ENCODE data around the gene B3GNT9.
A peak's percentile ranks its signal among the peaks of the same experiment; 100 is the strongest.

B3GNT9 gene

GRCh38 chr16:67184995-67185650 lies 34.3 kb upstream of the B3GNT9 start:
- DNase-seq: peak; percentile 89

GRCh38 chr16:67184453-67184994 lies 33.7 kb upstream of the B3GNT9 start:
- no peak for DNase-seq

GRCh38 chr16:67183627-67184452 lies 33.0 kb upstream of the B3GNT9 start, which contains the start of gene MATCAP1:
Gene MATCAP1, minus strand, starts transcription at chr16:67183963. Its CDS starts 3,353 bp downstream, at chr16:67180610.
- DNase-seq: peak; percentile 94

DNA sequence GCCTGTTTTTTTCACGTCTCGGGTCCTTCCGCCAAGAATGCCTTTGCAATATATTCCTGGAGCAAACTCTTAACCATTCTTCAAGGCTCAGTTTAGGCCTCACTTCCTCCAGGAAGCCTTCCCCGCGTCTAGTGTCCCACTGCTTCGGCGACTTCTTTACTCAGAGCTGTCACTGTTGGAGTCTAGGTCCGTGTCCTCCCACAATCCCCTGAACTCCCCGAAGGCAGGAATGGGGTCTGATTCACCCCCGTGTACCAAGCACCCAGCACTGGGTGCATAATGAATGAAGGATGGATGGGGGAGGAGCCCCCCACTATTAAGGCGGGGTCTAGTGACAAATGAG lies 32.5 kb upstream of the B3GNT9 start:
- DNase-seq: no peak

- no peak for DNase-seq
Observed at GRCh38 chr16:67182288-67182687, 31.5 kb upstream of the B3GNT9 start.

DNA sequence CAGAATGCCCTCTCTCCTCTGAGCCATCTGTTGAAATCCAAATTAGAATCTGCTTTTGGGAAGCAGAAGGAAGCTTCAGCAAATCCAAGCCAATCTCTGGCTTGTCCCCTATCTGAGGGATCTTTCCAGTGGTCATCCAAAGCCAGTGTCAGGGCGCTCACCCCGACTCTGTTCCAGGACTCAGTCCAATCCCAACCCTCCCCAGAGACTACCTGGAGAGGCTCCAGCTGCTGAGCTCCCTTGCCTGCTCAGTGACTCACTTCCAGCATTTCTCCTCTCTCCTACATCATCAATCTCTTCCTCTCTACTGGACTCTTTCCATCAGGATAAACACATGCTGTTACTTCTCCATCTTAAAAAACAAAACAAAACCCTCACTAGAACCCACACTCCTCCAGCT lies 30.5 kb upstream of the B3GNT9 start:
- no peak for DNase-seq

- no peak for DNase-seq
Observed at GRCh38 chr16:67180166-67180565, 29.4 kb upstream of the B3GNT9 start.

- no peak for DNase-seq
Observed at GRCh38 chr16:67179421-67180080, 28.8 kb upstream of the B3GNT9 start.

DNA sequence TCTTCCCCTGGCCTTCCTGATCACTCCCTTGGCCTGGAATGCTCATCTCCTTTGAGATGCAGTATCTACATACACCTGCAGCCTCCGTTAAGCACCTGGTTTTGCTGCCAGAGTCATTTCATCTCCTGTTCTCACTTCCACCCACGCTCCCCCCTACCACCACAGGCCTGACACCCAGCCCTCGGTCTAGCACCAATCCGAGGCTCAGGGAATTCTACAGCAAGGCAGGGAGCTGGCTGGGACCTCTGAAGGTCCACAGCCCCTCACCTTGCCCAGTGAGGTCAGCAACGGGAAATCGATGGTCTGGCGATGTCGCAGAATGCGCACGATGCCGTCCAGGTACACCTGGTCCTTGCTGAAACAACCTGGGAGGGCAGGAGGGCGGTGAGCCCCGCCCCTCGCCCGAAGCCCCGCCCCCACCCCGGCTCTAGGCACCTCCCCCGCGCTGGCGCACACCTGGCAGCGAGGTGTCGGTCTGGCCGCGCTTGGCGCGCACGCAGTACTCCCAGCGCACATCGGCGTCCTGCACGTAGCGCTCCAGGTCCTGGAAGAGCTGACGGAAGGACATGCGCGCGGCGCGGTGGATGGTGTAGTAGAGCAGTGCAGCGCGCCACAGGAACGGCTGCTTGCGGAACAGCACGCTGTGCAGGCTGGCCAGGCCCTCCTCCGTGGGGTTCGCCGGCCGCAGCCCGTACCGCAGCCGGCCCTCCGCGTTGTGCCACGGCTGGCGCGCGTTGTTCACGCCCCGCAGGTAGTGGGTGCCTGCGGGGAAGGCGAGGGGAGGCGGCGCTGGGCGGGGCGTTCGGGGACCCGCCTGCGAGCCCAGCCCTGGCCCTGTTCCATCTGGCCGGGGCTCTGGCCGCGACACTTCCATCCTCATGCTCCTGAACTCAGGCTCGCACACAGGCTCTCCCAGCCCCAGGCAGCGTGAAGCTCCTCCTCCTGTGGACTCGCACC lies 27.2 kb upstream of the B3GNT9 start:
- no peak for DNase-seq

DNA sequence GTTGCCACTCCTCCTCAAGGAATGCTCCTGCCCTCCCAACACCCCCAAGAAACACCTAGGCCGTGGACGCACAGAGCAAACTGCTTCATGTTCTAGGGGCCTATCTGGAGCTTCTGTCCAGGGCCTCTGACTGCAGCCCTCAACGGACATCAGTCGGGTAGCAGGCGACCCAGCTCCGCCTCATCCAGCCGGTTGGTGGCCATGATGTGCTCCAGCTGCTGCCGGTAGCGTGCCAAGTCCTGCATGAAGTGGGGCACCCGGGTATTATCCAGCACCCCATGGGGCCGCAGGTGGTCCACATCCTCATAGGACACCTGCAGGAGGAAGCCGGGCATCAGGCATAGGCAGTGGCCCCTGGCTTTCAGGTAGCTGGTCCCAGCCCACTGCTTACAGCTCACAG lies 25.9 kb upstream of the B3GNT9 start:
- DNase-seq: no peak

GRCh38 chr16:67174706-67175231 lies 24.0 kb upstream of the B3GNT9 start:
- no peak for DNase-seq

- DNase-seq: peak; percentile 71
Observed at GRCh38 chr16:67173808-67174705, 23.3 kb upstream of the B3GNT9 start.

DNA sequence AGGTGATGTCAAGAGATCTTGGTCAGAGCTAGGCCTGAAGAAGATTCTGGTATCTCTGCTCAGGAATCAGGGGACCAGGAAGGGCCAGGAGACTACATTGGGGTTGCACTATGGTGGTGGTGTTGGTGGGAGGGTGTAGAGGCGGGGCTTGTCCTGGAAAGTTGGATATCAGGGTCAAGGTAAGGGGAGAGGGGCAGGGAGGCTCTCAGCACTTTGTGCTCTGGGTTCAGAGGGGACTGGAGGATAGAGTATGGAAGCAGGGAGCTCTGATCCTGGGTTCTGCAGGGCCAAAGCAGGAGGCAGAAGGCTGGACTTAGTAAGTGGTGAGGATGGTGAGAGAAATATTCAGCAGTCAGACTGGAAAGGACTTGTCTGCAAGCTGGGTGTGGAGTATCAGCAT lies 22.5 kb upstream of the B3GNT9 start:
- DNase-seq: no peak

DNA sequence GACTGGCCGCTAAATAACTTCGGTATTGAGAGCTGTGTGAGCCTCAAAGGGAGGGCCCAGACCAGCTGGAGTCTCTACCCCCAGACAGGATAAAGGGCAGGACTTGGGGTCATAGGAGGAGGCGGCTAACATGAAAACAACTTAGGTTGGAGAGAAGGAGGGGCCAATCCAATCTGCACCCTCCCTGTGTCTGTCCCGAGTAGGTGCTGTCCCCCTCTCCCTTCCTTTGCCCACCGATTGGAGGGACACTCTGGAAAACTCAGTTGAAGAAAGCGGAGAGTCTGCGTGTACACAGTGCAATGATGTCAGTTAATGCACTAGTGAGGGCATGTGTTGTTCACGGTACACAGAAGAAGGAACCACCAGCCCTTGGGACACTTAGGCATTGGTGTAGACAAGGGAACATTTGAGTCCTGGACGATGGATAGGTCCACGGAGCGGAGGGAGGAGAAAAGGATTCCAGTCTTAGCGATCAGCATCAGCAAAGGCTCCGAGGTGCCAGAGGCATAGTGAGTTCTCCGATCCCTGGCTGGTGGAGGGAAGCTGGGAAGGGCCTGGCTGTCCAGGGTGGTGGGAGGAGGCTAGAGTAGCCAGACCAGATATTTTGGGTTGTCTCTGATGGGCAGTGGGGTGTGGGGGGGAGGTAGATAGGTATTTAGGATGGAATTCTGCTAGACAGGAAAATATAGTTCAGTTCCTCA lies 20.3 kb upstream of the B3GNT9 start:
- no peak for DNase-seq

DNA sequence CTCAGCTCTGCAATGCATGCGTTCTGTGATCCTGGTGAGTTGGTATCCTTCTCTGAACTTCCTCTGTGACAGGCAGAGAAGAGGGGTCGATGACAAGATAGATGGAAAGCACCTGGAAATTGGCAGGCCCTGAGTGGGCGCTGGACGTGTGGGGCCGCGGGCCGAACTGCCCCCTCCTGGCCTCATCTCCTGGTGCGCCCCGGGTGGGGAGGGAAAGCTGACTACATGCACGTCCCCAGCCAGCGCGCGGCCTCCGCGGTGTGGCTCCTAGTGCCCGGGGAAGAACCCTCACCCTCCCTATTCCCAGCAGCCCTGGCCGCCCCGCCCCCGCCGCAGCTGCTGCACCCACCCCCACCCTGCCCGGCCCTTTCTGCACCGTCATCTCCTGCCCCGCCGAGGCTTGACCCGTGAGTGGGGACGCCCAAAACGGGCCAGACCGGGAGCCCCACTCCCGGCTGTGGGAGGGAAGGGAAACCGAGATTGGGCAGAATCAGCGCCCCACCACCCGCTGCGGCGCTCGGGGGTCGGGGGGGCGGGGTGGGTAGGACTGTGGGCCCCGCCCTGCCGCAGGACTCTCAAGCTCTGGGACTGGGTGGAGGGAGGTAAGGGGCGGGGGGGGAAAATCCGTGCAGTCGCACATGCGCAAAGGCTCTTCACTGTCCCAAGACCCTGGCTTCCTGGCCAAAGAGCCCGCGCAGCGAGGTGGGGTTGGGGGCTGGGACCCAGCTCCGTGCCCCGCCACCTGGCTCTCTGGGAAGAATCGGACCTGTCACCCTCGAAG lies 19.6 kb upstream of the B3GNT9 start, which contains the start of gene NOL3:
Gene NOL3, plus strand, starts transcription at position 371 of the 781 bp plus-strand sequence.
- peak; percentile 62 for DNase-seq

DNA sequence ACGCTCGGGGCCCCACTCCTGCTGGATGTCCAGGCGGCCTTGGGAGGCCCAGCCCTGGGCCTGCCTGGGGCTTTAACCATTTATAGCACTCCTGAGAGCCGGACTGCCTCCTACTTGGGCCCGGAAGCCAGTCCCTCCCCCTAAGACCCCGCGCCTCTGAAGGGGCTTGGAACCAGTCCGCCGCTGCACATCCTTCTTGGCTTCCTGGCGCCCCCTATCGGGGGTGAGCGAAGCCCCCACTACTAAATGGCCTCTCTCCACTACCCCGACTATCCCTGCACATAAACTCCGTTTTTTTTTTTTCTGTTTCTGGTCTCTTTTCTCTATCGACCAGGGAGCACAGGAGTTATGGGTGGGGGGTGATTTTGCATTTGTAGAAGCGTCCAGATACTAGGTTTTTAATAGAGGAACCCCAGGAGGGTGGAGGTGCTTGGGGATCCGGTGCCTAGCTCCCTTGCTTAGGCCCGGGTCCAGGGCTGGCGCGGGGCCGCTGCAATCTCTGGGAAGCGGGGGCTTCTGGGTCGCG lies 18.9 kb upstream of the B3GNT9 start:
- no peak for DNase-seq

- DNase-seq: no peak
Observed at GRCh38 chr16:67169011-67169451, 18.2 kb upstream of the B3GNT9 start.

DNA sequence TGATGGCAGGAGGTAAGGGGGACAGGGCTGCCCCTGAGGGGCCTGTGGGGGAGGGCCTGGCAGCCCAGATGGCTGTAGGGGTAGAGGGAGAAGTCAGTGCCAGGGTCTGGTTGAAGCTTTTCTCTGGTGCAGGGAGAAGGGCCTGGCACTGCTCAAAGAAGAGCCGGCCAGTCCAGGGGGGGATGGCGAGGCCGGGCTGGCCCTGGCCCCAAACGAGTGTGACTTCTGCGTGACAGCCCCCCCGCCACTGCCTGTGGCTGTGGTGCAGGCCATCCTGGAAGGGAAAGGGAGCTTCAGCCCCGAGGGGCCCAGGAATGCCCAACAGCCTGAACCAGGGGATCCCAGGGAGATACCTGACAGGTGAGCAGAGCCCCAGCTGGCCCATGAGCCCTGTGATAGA lies 16.8 kb upstream of the B3GNT9 start:
- DNase-seq: no peak

- DNase-seq: no peak
Observed at GRCh38 chr16:67166598-67167168, 15.9 kb upstream of the B3GNT9 start.
